HepG2 (cell line): Measurements from ENCODE around the gene TEKT5. TPM values are rescaled to one million over a fixed set of nuclear protein-coding genes. Genes with fewer than 3 reads are reported as not detected.
A peak's percentile ranks its signal among the peaks of the same experiment; 100 is the strongest.

ENCODE experiments used
- KDM6A ChIP-seq: IDR thresholded peaks from 2 replicates; pipeline ENCODE4 v1.6.1; 2016; ENCODE audit warnings: low read depth
- KLF15 ChIP-seq: sonication (generic); formaldehyde crosslinking; IDR thresholded peaks from 2 replicates; pipeline ENCODE4 v1.8.1; 2023; ENCODE audit warnings: borderline replicate concordance, mild to moderate bottlenecking, inconsistent platforms, missing genetic modification reagents, mixed read lengths
- NFE2 ChIP-seq: sonication (generic); formaldehyde crosslinking; IDR thresholded peaks from 2 replicates; pipeline ENCODE4 v1.4.0; 2020; ENCODE audit warnings: missing genetic modification reagents
- RAD51 ChIP-seq: fragments of 450-650 bp; IDR thresholded peaks from 2 replicates; pipeline ENCODE4 v1.6.1; 2016; ENCODE audit warnings: borderline replicate concordance
- RFXAP ChIP-seq: sonication (generic); formaldehyde crosslinking; IDR thresholded peaks from 2 replicates; pipeline ENCODE4 v1.4.0; 2020; ENCODE audit warnings: missing genetic modification reagents, borderline replicate concordance
- SAP130 ChIP-seq: IDR thresholded peaks from 2 replicates; pipeline ENCODE4 v1.6.1; 2016; ENCODE audit warnings: low read depth
- SMAD3 ChIP-seq: sonication (generic); formaldehyde crosslinking; IDR thresholded peaks from 2 replicates; pipeline ENCODE4 v1.4.0; 2020; ENCODE audit warnings: missing genetic modification reagents
- SMYD3 ChIP-seq: sonication (generic); formaldehyde crosslinking; IDR thresholded peaks from 2 replicates; pipeline ENCODE4 v1.8.1; 2023; ENCODE audit warnings: mild to moderate bottlenecking, missing genetic modification reagents
- STAG1 ChIP-seq: sonication (generic); formaldehyde crosslinking; IDR thresholded peaks from 2 replicates; pipeline ENCODE4 v1.4.0; 2020; ENCODE audit warnings: missing genetic modification reagents
- TBX2 ChIP-seq: sonication (generic); formaldehyde crosslinking; IDR thresholded peaks from 2 replicates; pipeline ENCODE4 v1.5.0; 2020; ENCODE audit warnings: missing genetic modification reagents, mild to moderate bottlenecking, borderline replicate concordance
- TGIF2 ChIP-seq: IDR thresholded peaks from 2 replicates; pipeline ENCODE4 v1.6.1; 2016; ENCODE audit warnings: control low read depth, missing compliant biosample characterization
- ZNF12 ChIP-seq: sonication (generic); formaldehyde crosslinking; IDR thresholded peaks from 2 replicates; pipeline ENCODE4 v1.5.0; 2020; ENCODE audit warnings: missing genetic modification reagents
- ZNF556 ChIP-seq: sonication (generic); formaldehyde crosslinking; IDR thresholded peaks from 2 replicates; pipeline ENCODE4 v1.4.0; 2020; ENCODE audit warnings: mild to moderate bottlenecking, missing genetic modification reagents, borderline replicate concordance
- ZNF589 ChIP-seq: sonication (generic); formaldehyde crosslinking; conservative IDR thresholded peaks from 2 replicates; pipeline ENCODE4 v1.8.0; 2022; ENCODE audit warnings: mild to moderate bottlenecking, moderate library complexity, missing genetic modification reagents
- polyA plus RNA-seq, 8 experiments: library from polyadenylated mRNA; depleted of rRNA in 3 of 8; stranded (reverse) in 7 of 8; unstranded in 1 of 8; fragments of >200 nt; fragmentation: Illumina TruSeq in 4 of 8; extraction: Trizol in 4 of 8; gene quantifications; 2 replicates each; pipeline versions ENCODE4 v1.2.1 to v1.2.3, GENCODE V29; 2011 to 2016; ENCODE audit warnings: low read depth in 4 of 8, missing spikeins in 1 of 8, mixed read lengths in 1 of 8; ENCODE audit not compliant: insufficient read depth in 1 of 8
- total RNA-seq, 5 experiments: library from RNA; depleted of rRNA; stranded (reverse); fragments of >200 nt; fragmentation: Illumina TruSeq; extraction: Trizol; gene quantifications; 2 replicates each; pipeline ENCODE4 v1.2.3, GENCODE V29; 2016; ENCODE audit warnings: low read depth in 1 of 5
- TF ChIP-seq, protein P1 (sequence below), 2 experiments: fragments of 450-650 bp in 1 of 2; sonication (generic) in 1 of 2; formaldehyde crosslinking in 1 of 2; IDR thresholded peaks; 2 replicates each; pipeline versions ENCODE4 v1.6.1 to v1.8.0; 2016 to 2022; ENCODE audit warnings: antibody characterized with exemption in 1 of 2, mild to moderate bottlenecking in 1 of 2, missing genetic modification reagents in 1 of 2
- TF ChIP-seq, protein P2 (sequence below): IDR thresholded peaks from 2 replicates; pipeline ENCODE4 v1.6.1; 2016
- TF ChIP-seq, protein P3 (sequence below): IDR thresholded peaks from 2 replicates; pipeline ENCODE4 v1.6.1; 2012; ENCODE audit warnings: low read length, improper control_type of control experiment

TEKT5 gene
- total and polyA plus RNA-seq, 2 of the 13 experiments (the other 11 are each of a cell fraction or from before 2014, with no cell fraction given), result 0.16 TPM; not detected in 1

DNA sequence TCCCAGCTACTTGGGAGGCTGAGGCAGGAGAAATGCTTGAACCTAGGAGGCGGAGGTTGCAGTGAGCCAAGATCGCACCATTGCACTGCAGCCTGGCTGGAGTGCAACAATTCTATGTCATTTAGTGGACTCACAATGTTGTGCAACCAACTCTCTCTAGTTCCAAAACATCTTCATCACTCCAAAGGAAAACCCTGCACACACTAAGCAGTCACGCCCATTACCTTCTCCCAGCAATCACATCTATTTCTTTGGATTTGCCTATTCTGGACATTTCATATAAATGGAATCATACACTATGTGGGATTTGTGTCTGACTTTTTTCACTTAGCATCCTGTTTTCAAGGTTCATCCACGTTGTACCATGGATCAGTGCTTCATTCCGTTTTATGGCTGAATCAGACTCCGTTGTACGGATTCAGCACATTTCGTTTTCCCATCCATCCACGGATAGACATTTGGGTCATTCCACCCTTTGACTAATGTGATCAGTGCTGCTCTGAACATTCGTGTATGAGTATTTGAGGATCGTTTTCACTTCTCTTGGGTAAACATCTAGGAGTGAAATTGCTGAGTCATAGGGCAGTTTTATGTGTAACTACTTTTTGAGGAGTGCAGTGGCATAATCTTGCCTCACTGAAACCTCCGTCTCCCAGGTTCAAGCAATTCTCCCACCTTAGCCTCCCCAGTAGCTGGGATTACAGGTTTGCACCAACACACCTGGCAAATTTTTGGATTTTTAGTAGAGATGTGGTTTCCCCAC, 69.0 kb downstream of the TEKT5 start (continued):
- TF ChIP-seq, protein P1, sequence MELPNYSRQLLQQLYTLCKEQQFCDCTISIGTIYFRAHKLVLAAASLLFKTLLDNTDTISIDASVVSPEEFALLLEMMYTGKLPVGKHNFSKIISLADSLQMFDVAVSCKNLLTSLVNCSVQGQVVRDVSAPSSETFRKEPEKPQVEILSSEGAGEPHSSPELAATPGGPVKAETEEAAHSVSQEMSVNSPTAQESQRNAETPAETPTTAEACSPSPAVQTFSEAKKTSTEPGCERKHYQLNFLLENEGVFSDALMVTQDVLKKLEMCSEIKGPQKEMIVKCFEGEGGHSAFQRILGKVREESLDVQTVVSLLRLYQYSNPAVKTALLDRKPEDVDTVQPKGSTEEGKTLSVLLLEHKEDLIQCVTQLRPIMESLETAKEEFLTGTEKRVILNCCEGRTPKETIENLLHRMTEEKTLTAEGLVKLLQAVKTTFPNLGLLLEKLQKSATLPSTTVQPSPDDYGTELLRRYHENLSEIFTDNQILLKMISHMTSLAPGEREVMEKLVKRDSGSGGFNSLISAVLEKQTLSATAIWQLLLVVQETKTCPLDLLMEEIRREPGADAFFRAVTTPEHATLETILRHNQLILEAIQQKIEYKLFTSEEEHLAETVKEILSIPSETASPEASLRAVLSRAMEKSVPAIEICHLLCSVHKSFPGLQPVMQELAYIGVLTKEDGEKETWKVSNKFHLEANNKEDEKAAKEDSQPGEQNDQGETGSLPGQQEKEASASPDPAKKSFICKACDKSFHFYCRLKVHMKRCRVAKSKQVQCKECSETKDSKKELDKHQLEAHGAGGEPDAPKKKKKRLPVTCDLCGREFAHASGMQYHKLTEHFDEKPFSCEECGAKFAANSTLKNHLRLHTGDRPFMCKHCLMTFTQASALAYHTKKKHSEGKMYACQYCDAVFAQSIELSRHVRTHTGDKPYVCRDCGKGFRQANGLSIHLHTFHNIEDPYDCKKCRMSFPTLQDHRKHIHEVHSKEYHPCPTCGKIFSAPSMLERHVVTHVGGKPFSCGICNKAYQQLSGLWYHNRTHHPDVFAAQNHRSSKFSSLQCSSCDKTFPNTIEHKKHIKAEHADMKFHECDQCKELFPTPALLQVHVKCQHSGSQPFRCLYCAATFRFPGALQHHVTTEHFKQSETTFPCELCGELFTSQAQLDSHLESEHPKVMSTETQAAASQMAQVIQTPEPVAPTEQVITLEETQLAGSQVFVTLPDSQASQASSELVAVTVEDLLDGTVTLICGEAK (IDR thresholded peaks at IDR 0.05), result no peak
- TF ChIP-seq, protein P1 (CRISPR knock-in tag; IDR thresholded peaks at IDR 0.05), result 0 out of 2 replicates have a peak, but pooled peaks have one; percentile 46
- peak; percentile 25; the same call in 1 of the 2 replicates for TF ChIP-seq ZNF556 (CRISPR knock-in tag)
- no peak for TF ChIP-seq STAG1 (CRISPR knock-in tag)
- TF ChIP-seq RAD51, result no peak
- no peak for TF ChIP-seq KLF15 (CRISPR knock-in tag)
- TF ChIP-seq KDM6A (CRISPR knock-in tag), result 0 out of 2 replicates have a peak, but pooled peaks have one; percentile 21
- TF ChIP-seq NFE2, result peak; percentile 97
- TF ChIP-seq ZNF589 (CRISPR knock-in tag), result no peak
- TF ChIP-seq SMYD3 (CRISPR knock-in tag), result no peak
- TF ChIP-seq SMAD3 (CRISPR knock-in tag), result no peak
- TF ChIP-seq RFXAP (CRISPR knock-in tag), result no peak
- TF ChIP-seq SAP130 (CRISPR knock-in tag), result peak; percentile 66
- TF ChIP-seq, protein P2, sequence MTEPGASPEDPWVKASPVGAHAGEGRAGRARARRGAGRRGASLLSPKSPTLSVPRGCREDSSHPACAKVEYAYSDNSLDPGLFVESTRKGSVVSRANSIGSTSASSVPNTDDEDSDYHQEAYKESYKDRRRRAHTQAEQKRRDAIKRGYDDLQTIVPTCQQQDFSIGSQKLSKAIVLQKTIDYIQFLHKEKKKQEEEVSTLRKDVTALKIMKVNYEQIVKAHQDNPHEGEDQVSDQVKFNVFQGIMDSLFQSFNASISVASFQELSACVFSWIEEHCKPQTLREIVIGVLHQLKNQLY (CRISPR knock-in tag), result no peak
- peak; percentile 54; the same call in 1 of the 2 replicates for TF ChIP-seq TGIF2 (CRISPR knock-in tag)
- peak; percentile 59; the same call in 1 of the 2 replicates for TF ChIP-seq ZNF12 (CRISPR knock-in tag)
- TF ChIP-seq TBX2 (CRISPR knock-in tag), result peak; percentile 60; the same call in 1 of the 2 replicates
- TF ChIP-seq, protein P3, sequence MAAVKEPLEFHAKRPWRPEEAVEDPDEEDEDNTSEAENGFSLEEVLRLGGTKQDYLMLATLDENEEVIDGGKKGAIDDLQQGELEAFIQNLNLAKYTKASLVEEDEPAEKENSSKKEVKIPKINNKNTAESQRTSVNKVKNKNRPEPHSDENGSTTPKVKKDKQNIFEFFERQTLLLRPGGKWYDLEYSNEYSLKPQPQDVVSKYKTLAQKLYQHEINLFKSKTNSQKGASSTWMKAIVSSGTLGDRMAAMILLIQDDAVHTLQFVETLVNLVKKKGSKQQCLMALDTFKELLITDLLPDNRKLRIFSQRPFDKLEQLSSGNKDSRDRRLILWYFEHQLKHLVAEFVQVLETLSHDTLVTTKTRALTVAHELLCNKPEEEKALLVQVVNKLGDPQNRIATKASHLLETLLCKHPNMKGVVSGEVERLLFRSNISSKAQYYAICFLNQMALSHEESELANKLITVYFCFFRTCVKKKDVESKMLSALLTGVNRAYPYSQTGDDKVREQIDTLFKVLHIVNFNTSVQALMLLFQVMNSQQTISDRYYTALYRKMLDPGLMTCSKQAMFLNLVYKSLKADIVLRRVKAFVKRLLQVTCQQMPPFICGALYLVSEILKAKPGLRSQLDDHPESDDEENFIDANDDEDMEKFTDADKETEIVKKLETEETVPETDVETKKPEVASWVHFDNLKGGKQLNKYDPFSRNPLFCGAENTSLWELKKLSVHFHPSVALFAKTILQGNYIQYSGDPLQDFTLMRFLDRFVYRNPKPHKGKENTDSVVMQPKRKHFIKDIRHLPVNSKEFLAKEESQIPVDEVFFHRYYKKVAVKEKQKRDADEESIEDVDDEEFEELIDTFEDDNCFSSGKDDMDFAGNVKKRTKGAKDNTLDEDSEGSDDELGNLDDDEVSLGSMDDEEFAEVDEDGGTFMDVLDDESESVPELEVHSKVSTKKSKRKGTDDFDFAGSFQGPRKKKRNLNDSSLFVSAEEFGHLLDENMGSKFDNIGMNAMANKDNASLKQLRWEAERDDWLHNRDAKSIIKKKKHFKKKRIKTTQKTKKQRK, result no peak
